ENCODE measurements around the gene CROCC2.

The CROCC2 gene

GRCh38 chr2:240906141-240906910, at the start of gene CROCC2:
TSS of gene CROCC2 (plus strand) at chr2:240906336. CDS start at chr2:240906514, 178 bp downstream.
- POLR2A ChIA-PET (ENCODE audit: low non-redundant PET), result no interaction called here
- TF ChIP-seq, protein P1, sequence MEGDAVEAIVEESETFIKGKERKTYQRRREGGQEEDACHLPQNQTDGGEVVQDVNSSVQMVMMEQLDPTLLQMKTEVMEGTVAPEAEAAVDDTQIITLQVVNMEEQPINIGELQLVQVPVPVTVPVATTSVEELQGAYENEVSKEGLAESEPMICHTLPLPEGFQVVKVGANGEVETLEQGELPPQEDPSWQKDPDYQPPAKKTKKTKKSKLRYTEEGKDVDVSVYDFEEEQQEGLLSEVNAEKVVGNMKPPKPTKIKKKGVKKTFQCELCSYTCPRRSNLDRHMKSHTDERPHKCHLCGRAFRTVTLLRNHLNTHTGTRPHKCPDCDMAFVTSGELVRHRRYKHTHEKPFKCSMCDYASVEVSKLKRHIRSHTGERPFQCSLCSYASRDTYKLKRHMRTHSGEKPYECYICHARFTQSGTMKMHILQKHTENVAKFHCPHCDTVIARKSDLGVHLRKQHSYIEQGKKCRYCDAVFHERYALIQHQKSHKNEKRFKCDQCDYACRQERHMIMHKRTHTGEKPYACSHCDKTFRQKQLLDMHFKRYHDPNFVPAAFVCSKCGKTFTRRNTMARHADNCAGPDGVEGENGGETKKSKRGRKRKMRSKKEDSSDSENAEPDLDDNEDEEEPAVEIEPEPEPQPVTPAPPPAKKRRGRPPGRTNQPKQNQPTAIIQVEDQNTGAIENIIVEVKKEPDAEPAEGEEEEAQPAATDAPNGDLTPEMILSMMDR (conservative IDR thresholded peaks at IDR 0.05; ENCODE audit: low read depth), result no peak
- no peak for DNase-seq (ENCODE audit: low spot score)
- CTCF ChIA-PET, result no interaction called here
- H3K27ac ChIP-seq, result no peak within 1 kb of the TSS

DNA sequence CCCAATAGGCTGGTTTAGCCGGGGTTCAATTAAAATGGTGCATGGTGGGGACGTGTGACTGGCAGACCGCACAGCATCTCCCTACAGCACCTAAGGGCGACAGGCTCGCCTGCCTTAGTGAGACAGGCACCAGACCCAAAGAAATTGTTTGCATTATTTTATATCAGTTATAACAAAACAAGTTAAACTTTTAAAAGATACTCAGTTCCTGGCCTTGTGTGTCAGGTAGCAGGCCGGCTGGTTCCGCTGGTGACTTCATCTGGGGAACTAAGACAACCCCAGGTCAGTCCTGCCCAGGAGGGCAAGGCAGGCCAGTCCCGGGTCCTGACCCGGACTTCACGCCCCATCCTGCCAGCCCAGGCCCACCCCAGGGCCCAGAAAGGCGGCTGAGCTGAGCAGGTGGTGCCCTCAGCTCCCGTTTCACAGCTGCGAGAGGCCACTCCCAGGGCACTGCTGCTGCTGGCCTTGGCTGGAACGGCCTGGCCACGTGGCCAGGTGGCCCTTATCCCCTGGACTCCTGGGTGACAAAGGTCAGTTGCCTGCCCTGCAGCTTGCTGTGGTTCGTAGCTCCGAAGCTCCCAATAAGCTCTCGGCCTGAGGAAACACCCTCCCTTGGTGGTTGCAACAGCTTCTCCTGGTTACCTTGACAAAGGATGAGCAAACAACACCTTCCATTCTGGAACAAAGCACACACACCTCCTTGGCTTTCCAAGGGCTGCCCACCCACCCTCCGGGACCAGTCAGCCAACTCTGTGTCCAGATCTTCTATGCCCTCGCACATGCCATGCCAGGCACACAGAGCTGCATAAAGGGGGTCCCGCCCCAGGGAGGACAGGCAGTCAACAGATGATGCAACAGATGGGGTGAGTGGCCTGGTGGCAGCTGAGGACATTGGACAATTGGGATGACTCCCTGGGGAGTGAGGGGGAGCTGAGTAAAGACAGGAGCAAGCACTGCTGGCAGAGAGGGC, 48.8 kb upstream of the CROCC2 start:
- CTCF ChIA-PET, result interaction anchor here (1.2 kb wide), 1 partner anchor 17 kb away, joined by 3 read pairs; no protein-coding TSS in a partner anchor
- H3K27ac ChIP-seq, result no peak overlapping the region
- POLR2A ChIA-PET (ENCODE audit: low non-redundant PET), result no interaction called here
- DNase-seq (ENCODE audit: low spot score), result no peak
- TF ChIP-seq, protein P1 (conservative IDR thresholded peaks at IDR 0.05; ENCODE audit: low read depth), result no peak

GRCh38 chr2:240858321-240858720, 47.8 kb upstream of the CROCC2 start:
- no peak for DNase-seq (ENCODE audit: low spot score)
- ChIA-PET POLR2A (ENCODE audit: low non-redundant PET) (no interaction called here), CTCF (interaction anchor here (0.7 kb wide), 1 partner anchor 282 kb away, joined by 3 read pairs; no protein-coding TSS in a partner anchor)
- no peak overlapping the region for H3K27ac ChIP-seq
- TF ChIP-seq, protein P1 (conservative IDR thresholded peaks at IDR 0.05; ENCODE audit: low read depth), result no peak

- H3K27ac ChIP-seq, result no peak overlapping the region
- TF ChIP-seq, protein P1 (conservative IDR thresholded peaks at IDR 0.05; ENCODE audit: low read depth), result no peak
- ChIA-PET POLR2A (ENCODE audit: low non-redundant PET) (no interaction called here), CTCF (no interaction called here)
- DNase-seq (ENCODE audit: low spot score), result no peak
These were observed 47.3 kb upstream of the CROCC2 start for GRCh38 chr2:240858871-240859270.

- TF ChIP-seq, protein P1 (conservative IDR thresholded peaks at IDR 0.05; ENCODE audit: low read depth), result no peak
- DNase-seq (ENCODE audit: low spot score), result no peak
- POLR2A ChIA-PET (ENCODE audit: low non-redundant PET), result no interaction called here
- CTCF ChIA-PET, result interaction anchor here (0.6 to 2.2 kb wide), 2 partner anchors 10 to 85 kb away, joined by 3 to 7 read pairs; no protein-coding TSS in a partner anchor
- H3K27ac ChIP-seq, result no peak overlapping the region
These were observed 44.6 kb upstream of the CROCC2 start for GRCh38 chr2:240861547-240861946.

DNA sequence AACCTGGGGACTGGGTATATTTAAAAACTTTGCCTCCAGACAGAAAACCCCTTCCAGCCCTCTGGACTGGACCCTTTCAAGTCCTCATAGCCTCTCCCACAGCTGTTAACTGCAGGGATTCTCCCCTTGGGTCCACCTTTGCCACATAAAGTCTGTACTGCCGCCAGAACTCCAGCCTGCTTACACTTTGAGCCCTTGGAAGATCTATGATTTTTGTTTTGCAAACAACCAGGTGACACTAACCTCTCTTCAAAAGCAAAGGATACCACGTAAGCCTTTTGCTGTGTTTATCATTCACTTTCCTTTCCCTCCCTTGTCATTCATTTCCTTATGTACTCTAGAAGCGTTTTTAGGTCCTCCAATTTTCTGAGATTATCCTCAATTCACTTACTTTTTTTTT, 41.7 kb upstream of the CROCC2 start:
- POLR2A ChIA-PET (ENCODE audit: low non-redundant PET), result no interaction called here
- TF ChIP-seq, protein P1 (conservative IDR thresholded peaks at IDR 0.05; ENCODE audit: low read depth), result no peak
- H3K27ac ChIP-seq, result no peak overlapping the region
- CTCF ChIA-PET, result no interaction called here
- DNase-seq (ENCODE audit: low spot score), result no peak

All from RWPE1 (cell line).